Gastrocnemius medialis (tissue), 4 donors: ENCODE data around the gene RARB.

Experiments
- POLR2A ChIP-seq, 2 donors: fragments of 450-650 bp; IDR thresholded peaks; one replicate each; pipeline ENCODE4 v1.6.1; 2017; ENCODE audit warnings: antibody characterized with exemption in 2 of 2, mild to moderate bottlenecking in 2 of 2, moderate library complexity in 2 of 2
- TF ChIP-seq, protein P1 (sequence below), 5 experiments: fragments of 450-650 bp in 3 of 5; fragments of 200-600 bp in 2 of 5; sonication (generic) in 2 of 5; IDR thresholded peaks in 4 of 5; conservative IDR thresholded peaks in 1 of 5; 1 replicate in 4 of 5; 2 replicates in 1 of 5; pipeline ENCODE4 v1.5.1; 2016 to 2019; ENCODE audit warnings: antibody characterized with exemption in 5 of 5, mild to moderate bottlenecking in 3 of 5, moderate library complexity in 3 of 5

DNA sequence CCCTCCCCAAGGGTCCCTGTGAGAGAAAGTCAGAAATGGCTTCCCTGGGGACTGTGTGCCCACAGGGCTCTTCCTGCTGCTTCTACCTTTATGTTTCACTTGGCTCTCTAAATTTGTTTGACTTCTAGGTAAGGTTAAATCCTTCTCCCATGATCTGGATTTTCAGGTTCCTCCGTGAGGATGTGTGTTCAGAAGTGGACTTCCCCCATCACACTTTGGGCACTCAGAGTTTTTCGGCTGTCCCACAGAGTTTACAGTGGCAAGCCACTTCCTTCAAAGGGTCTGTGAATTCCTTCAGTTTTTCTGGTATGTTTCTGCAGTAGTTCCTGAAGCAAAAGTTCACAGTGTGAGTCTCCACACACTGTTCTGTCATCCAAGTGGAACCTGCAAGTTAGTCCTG, 30.9 kb upstream of the RARB start:
- TF ChIP-seq, protein P1, sequence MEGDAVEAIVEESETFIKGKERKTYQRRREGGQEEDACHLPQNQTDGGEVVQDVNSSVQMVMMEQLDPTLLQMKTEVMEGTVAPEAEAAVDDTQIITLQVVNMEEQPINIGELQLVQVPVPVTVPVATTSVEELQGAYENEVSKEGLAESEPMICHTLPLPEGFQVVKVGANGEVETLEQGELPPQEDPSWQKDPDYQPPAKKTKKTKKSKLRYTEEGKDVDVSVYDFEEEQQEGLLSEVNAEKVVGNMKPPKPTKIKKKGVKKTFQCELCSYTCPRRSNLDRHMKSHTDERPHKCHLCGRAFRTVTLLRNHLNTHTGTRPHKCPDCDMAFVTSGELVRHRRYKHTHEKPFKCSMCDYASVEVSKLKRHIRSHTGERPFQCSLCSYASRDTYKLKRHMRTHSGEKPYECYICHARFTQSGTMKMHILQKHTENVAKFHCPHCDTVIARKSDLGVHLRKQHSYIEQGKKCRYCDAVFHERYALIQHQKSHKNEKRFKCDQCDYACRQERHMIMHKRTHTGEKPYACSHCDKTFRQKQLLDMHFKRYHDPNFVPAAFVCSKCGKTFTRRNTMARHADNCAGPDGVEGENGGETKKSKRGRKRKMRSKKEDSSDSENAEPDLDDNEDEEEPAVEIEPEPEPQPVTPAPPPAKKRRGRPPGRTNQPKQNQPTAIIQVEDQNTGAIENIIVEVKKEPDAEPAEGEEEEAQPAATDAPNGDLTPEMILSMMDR (IDR thresholded peaks at IDR 0.05 in 4 of 5, conservative IDR thresholded peaks at IDR 0.05 in 1 of 5): no peak
- no peak for TF ChIP-seq POLR2A (IDR thresholded peaks at IDR 0.05)
